NCI-H524 (cell line): Measurements from ENCODE around the gene PNMA8B.
A peak's percentile ranks its signal among the peaks of the same experiment; 100 is the strongest.

Source experiments
- DNase-seq, 2 experiments: peaks; one replicate each; lab custom pipeline; 2025; lab: John Stamatoyannopoulos, UW

The PNMA8B gene

GRCh38 chr19:46454244-46454643 is 41.4 kb downstream of the PNMA8B start:
- DNase-seq, result no peak

- DNase-seq, result no peak
These were observed 42.0 kb downstream of the PNMA8B start for GRCh38 chr19:46453661-46454060.

GRCh38 chr19:46452186-46452585 is 43.5 kb downstream of the PNMA8B start:
- no peak for DNase-seq

- peak in 1 of 2 experiments; percentile 64 for DNase-seq
These were observed 44.3 kb downstream of the PNMA8B start for GRCh38 chr19:46451352-46451751.

- DNase-seq, result no peak
These were observed 44.9 kb downstream of the PNMA8B start for GRCh38 chr19:46450737-46451136.

GRCh38 chr19:46449228-46449627 is 46.4 kb downstream of the PNMA8B start:
- DNase-seq, result no peak

- DNase-seq, result no peak
These were observed 47.1 kb downstream of the PNMA8B start for GRCh38 chr19:46448601-46449000.

GRCh38 chr19:46447824-46448223 is 47.8 kb downstream of the PNMA8B start:
- DNase-seq, result no peak

GRCh38 chr19:46447006-46447405 is 48.7 kb downstream of the PNMA8B start:
- DNase-seq, result no peak

GRCh38 chr19:46446021-46446420 is 49.6 kb downstream of the PNMA8B start:
- DNase-seq, result no peak

- no peak for DNase-seq
These were observed 52.7 kb downstream of the PNMA8B start for GRCh38 chr19:46442808-46443450.

GRCh38 chr19:46441866-46442265 is 53.8 kb downstream of the PNMA8B start:
- DNase-seq, result no peak
